A673 (cell line): ENCODE results near the gene KIFBP. TPM values are rescaled to one million over a fixed set of nuclear protein-coding genes. Genes with fewer than 3 reads are reported as not detected.

ENCODE experiments used
- BruUV-seq: library from RNA; stranded (reverse); fragments of 400-500 nt; replicated peaks from 2 replicates; lab custom pipeline; 2021; lab: Mats Ljungman, UMichigan
- CTCF ChIA-PET: fragments of 300-600 bp; sonication (Branson Sonifier 250); formaldehyde crosslinking; loops from one replicate; lab custom pipeline; 2022; ENCODE audit warnings: antibody characterized with exemption; lab: Charles Lee
- POLR2A ChIA-PET: fragments of 300-600 bp; sonication (Branson Sonifier 250); formaldehyde crosslinking; loops from one replicate; lab custom pipeline; 2022; ENCODE audit warnings: antibody characterized with exemption; ENCODE audit not compliant: low non-redundant PET; lab: Charles Lee
- DNase-seq: peaks from one replicate; pipeline ENCODE4 v3.0.0-alpha.2; 2015; ENCODE audit warnings: low spot score
- H3K27ac ChIP-seq: fragments of 200-600 bp; sonication (generic); 2 replicates; pipeline ENCODE4 v1.5.1; 2016; ENCODE audit warnings: mixed run types, low read depth, mild to moderate bottlenecking, mixed read lengths, antibody characterized with exemption, low read length; ENCODE audit not compliant: poor library complexity, severe bottlenecking
- H3K27me3 ChIP-seq: fragments of 200-600 bp; sonication (generic); replicated peaks from 2 replicates; pipeline ENCODE4 v1.6.1; 2017; ENCODE audit warnings: mixed run types, low read depth, mild to moderate bottlenecking, mixed read lengths, antibody characterized with exemption, low read length; ENCODE audit not compliant: insufficient read depth, poor library complexity
- H3K36me3 ChIP-seq: fragments of 200-600 bp; sonication (generic); 2 replicates; pipeline ENCODE4 v1.6.1; 2016; ENCODE audit warnings: mixed run types, mild to moderate bottlenecking, mixed read lengths, antibody characterized with exemption, low read length; ENCODE audit not compliant: insufficient read depth, poor library complexity, severe bottlenecking
- H3K4me1 ChIP-seq: fragments of 200-600 bp; sonication (generic); 2 replicates; pipeline ENCODE4 v1.6.1; 2017; ENCODE audit warnings: mixed run types, mild to moderate bottlenecking, mixed read lengths, antibody characterized with exemption, low read length; ENCODE audit not compliant: insufficient read depth, poor library complexity, severe bottlenecking
- H3K4me3 ChIP-seq: fragments of 200-600 bp; sonication (generic); 2 replicates; pipeline ENCODE4 v1.5.1; 2016; ENCODE audit warnings: low read depth, mixed run types, mild to moderate bottlenecking, mixed read lengths, low read length; ENCODE audit not compliant: poor library complexity, severe bottlenecking
- H3K9me3 ChIP-seq: fragments of 200-600 bp; sonication (generic); 2 replicates; pipeline ENCODE4 v1.6.1; 2016; ENCODE audit warnings: mixed run types, low read depth, mild to moderate bottlenecking, mixed read lengths, antibody characterized with exemption, low read length; ENCODE audit not compliant: poor library complexity, severe bottlenecking
- EZH2 ChIP-seq: fragments of 200-600 bp; sonication (generic); IDR thresholded peaks from 2 replicates; pipeline ENCODE4 v1.6.1; 2017; ENCODE audit warnings: borderline replicate concordance, low read depth, mild to moderate bottlenecking, mixed read lengths, antibody characterized with exemption, low read length; ENCODE audit not compliant: poor library complexity, severe bottlenecking
- intact Hi-C: fragments of 100-400 bp; cut with micrococcal nuclease; formaldehyde crosslinking; loops from one replicate; pipeline ENCODE4 v1.10.0; 2022; ENCODE audit not compliant: unreplicated experiment
- total RNA-seq: library from RNA; stranded (reverse); gene quantifications from 2 replicates; pipeline ENCODE4 v1.2.3, GENCODE V29; 2021
- TF ChIP-seq, protein P1 (sequence below): fragments of 300-800, 200-600 bp; sonication (generic); conservative IDR thresholded peaks from 2 replicates; pipeline ENCODE4 v1.5.1; 2017; ENCODE audit warnings: low read depth, mild to moderate bottlenecking, antibody characterized with exemption, low read length, moderate library complexity, mixed read lengths

The KIFBP gene
- total RNA-seq, 1 experiment from 2014 or later, result 42.8 TPM

DNA sequence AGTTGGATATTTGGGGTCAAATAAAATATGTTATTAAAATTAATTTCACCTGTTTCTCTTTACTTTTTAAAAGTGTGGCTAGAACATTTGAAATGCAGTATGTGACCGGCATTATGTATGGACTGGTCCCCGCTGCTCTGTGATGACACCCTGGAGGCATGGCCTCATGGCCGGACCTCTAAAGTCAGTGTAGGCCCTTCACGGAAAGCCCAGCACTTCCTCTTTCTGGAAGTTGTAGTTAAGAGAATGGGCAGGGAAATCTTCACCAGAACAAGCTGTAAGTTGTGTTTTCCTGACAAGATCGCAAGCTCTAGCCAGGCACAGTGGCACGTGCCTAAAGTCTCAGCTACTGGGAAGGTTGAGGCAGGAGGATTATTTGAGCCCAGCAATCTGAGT, 61.0 kb downstream of the KIFBP start:
- no peak overlapping the region for H3K4me3 ChIP-seq
- no peak for DNase-seq
- no peaks in the 10 kb centered on the region for H3K4me1 ChIP-seq
- POLR2A ChIA-PET, result no interaction called here
- intact Hi-C loops, result no loop called here
- H3K36me3 ChIP-seq, result no peaks in the 10 kb centered on the region
- TF ChIP-seq, protein P1, sequence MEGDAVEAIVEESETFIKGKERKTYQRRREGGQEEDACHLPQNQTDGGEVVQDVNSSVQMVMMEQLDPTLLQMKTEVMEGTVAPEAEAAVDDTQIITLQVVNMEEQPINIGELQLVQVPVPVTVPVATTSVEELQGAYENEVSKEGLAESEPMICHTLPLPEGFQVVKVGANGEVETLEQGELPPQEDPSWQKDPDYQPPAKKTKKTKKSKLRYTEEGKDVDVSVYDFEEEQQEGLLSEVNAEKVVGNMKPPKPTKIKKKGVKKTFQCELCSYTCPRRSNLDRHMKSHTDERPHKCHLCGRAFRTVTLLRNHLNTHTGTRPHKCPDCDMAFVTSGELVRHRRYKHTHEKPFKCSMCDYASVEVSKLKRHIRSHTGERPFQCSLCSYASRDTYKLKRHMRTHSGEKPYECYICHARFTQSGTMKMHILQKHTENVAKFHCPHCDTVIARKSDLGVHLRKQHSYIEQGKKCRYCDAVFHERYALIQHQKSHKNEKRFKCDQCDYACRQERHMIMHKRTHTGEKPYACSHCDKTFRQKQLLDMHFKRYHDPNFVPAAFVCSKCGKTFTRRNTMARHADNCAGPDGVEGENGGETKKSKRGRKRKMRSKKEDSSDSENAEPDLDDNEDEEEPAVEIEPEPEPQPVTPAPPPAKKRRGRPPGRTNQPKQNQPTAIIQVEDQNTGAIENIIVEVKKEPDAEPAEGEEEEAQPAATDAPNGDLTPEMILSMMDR, result no peak
- TF ChIP-seq EZH2, result no peak
- H3K27ac ChIP-seq, result no peak overlapping the region
- CTCF ChIA-PET, result interaction anchor here (0.6 kb wide), 1 partner anchor 11 kb away, joined by 4 read pairs; no protein-coding TSS in a partner anchor
- H3K9me3 ChIP-seq, result no peaks in the 10 kb centered on the region
- H3K27me3 ChIP-seq, result no peaks in the 10 kb centered on the region
- BruUV-seq, result no TSS peak

DNA sequence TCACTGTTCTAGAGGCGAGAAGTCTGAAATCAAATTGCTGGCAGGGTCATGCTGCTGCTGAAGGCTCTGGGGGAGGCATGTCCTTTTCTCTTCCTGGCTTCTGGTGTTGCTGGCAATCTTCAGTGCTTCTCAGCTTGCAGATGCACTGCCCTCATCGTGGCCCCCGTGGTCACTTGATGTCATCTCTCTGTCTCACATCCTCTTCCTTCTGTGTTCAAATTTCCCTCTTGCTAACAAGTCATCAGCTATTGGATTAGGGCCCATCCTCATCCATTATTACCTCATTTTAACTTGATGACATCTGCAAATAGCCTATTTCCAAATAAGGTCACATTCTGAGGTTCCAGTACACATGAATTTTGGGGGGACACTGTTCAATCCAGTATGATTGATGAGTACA, 62.7 kb downstream of the KIFBP start:
- ChIA-PET CTCF (no interaction called here), POLR2A (no interaction called here)
- DNase-seq, result no peak
- intact Hi-C loops, result no loop called here
- Histone ChIP-seq H3K27ac (no peak overlapping the region), H3K27me3 (no peaks in the 10 kb centered on the region), H3K4me1 (no peaks in the 10 kb centered on the region), H3K36me3 (no peaks in the 10 kb centered on the region), H3K4me3 (no peak overlapping the region), H3K9me3 (no peaks in the 10 kb centered on the region)
- TF ChIP-seq EZH2, result no peak
- TF ChIP-seq, protein P1, result no peak
- no TSS peak for BruUV-seq

DNA sequence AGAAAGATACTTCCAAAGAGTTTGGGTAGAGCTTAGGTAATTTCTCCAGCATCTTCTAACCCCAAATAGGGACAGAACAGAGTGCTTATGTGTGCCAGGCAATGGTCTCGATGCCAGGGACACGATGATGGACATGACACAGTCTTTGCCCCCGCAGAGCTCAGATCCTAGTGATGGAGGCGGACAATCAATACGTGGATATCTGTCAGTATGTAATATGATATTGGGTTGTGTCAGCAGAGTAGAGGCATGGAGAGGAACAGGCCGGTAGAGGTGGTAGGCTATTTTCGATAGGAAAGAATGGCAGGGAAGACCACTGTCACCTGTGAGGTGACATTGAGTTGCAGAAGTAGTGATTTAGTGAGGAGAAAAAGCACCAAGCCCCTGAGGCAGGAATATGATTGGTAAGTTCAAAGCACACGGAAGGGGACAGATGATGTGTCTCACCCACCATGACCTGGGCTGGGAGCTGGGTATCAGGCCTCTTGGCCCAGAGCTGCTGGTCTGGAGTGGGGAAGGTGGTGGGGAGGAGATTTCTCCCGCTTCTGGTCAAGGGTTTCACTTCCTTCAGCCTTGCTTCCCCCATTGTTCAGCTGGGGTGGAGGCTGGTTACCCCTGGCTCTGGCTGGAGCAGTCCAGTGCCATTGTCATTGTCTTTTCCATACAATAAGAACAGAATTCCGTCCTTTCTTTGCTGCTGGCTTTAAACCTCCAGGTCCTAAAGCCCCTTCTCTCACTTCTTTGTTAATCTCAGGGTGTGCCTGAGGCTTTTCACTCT, 63.3 kb downstream of the KIFBP start:
- CTCF ChIA-PET, result no interaction called here
- intact Hi-C loops, result no loop called here

More for the DNA sequence above, 63.3 kb downstream of the KIFBP start:
- H3K4me1 ChIP-seq, result no peaks in the 10 kb centered on the region
- H3K27ac ChIP-seq, result no peak overlapping the region
- POLR2A ChIA-PET, result no interaction called here
- BruUV-seq, result no TSS peak
- no peaks in the 10 kb centered on the region for H3K27me3 ChIP-seq
- no peaks in the 10 kb centered on the region for H3K9me3 ChIP-seq
- no peak overlapping the region for H3K4me3 ChIP-seq
- H3K36me3 ChIP-seq, result no peaks in the 10 kb centered on the region
- no peak for DNase-seq
- TF ChIP-seq, protein P1, result no peak
- no peak for TF ChIP-seq EZH2
